HL-60/S4 treated with phorbol 12-myristate 13-acetate at 8.2 ng/mL for 4 days and 3 days (cell line): ENCODE measurements around the gene RBM20.
"Not testable (repeated sequence)": the region's sequence is repeated elsewhere in the genome, so short reads cannot be mapped to it uniquely, and the experiment has no call there.

Experiments used
- in situ Hi-C: fragments of 300-500 bp; cut with MboI; formaldehyde crosslinking; loops from 2 replicates; pipeline ENCODE4 v1.15.0; 2022; ENCODE audit warnings: low sequenced_read_pairs

RBM20 gene

GRCh38 chr10:110757586-110757985 is 113.5 kb downstream of the RBM20 start:
- in situ Hi-C loops, result no loop called here

DNA sequence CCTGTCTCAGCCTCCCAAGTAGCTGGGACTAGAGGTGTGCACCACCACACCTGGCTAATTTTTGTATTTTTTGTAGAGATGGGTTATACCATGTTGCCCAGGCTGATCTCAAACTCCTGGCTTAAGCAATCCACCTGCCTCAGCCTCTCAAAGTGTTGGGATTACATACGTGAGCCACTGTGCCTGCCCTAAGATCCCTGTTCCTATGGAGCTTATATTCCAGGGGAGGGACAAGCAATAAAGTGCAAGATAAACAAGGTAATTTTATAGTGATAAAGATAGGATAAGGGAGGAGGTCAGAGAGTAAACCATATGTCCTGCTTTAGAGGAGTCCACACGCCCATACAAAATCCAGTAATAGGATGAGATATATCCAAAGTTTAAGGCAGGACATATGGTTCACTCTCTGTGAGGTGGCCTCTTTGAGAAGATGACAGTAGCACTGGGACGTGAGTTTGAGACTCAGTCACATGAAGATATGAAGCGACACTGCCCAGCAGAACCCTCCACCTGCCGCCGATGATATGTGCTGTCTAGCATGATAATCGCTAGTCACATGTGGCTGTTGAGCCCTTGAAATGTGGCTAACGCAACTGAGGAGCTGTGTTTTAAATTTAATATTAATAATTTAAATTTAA is 114.1 kb downstream of the RBM20 start:
- in situ Hi-C loops, result no loop called here

- in situ Hi-C loops, result no loop called here
Observed at GRCh38 chr10:110758898-110759297, 114.8 kb downstream of the RBM20 start.

GRCh38 chr10:110759523-110759922 is 115.4 kb downstream of the RBM20 start:
- in situ Hi-C loops, result no loop called here

DNA sequence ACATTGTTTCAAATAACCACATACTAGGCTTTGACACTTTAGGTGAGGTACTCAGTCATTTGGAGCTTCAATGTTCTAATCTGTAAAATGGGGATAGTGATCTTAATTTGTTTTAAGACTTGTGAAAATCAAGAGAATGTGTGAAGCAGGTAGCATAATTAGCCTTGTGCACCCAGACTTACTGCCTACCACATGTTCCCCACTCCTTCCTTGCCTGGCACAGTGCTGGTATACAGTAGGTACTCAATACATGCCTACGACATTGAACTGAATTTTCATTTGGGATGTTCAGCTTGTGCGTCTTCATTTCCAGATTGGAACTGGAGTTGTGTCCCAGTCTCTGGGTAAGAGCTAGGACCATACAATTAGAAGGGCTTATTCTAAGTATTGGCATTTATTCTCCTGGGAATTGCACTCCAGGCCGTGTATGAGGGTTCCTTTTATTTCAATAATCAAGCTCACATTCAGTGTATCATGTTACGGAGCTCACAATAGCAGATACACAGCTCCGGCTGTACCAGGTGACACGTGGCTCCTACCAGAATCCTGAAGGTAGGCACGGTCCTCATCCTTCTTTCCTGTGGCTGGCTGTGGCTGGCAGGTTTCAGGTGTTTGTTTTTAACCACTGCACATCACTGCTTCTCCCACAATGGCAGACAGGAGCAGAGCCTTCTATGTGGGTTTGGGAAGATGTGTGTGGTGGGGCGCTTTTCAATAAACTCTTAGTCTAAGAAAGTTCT is 118.1 kb downstream of the RBM20 start:
- in situ Hi-C loops, result no loop called here

DNA sequence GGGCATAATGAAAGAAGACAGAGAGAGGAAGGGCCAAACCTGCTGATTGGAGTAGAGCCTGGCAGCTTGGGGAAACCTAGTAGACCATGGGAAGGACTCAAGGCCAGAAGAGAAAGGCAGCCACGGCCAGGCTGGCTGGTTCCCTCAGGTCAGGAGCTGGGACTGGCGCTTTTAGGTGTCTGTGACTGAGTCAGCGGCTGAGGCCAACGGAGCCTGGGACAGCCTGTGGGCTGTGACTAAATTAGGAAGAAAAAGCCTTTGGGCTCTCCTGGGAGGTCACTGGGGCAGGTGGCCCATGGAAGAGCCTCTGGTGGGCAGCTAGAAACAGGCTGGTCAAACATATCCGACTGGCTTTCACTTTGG is 118.7 kb downstream of the RBM20 start:
- in situ Hi-C loops, result no loop called here

- in situ Hi-C loops, result no loop called here
Observed at GRCh38 chr10:110764378-110764777, 120.2 kb downstream of the RBM20 start.

- in situ Hi-C loops, result no loop called here
Observed at GRCh38 chr10:110764793-110765512, 120.8 kb downstream of the RBM20 start.

DNA sequence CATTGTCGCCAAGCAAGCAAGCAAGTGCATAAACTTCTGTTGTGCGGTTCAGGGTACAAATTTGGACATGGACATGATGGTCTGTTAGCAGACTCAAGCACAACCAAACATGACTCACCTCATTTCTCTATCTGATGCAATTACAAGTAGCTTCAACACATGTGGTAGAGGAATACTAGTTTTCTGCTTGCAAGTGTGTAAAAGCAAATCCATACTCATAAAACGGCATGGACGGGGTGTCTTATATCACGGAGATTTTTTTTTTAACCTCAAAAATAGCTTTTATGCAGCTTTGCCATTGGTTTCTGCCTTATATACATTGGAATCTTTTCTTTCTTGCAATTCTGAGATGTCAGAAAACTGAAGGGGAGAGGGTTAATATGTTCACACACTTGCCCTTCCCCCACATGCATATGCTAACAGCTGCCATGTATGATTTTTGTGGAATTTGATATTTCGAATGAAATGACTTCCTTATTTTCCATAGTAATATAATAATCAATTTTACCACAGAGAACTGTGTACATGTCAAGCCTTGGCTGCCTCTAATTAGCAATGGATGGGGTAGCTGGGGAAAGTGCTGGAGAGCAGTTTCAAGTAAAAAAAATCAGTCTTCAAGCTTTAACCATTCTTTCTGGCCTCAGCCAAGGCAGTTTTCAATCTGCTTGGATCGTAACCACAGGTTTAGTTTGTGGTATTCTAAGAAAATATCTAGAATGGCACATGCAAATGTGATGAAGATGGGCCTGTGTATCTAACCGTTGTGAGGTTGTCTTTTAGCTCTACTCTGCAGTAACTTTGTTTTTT is 121.6 kb downstream of the RBM20 start:
- in situ Hi-C loops, result no loop called here

DNA sequence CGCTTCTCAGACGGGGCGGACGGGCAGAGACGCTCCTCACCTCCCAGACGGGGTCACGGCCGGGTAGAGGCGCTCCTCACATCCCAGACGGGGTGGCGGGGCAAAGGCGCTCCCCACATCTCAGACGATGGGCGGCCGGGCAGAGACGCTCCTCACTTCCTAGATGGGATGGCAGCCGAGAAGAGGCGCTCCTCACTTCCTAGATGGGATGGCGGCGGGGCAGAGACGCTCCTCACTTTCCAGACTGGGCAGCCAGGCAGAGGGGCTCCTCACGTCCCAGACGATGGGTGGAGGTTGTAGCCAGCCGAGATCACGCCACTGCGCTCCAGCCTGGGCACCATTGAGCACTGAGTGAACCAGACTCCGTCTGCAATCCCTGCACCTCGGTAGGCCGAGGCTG is 123.5 kb downstream of the RBM20 start:
- in situ Hi-C loops, result not testable (repeated sequence)

GRCh38 chr10:110770243-110770642 is 126.1 kb downstream of the RBM20 start:
- in situ Hi-C loops, result no loop called here

DNA sequence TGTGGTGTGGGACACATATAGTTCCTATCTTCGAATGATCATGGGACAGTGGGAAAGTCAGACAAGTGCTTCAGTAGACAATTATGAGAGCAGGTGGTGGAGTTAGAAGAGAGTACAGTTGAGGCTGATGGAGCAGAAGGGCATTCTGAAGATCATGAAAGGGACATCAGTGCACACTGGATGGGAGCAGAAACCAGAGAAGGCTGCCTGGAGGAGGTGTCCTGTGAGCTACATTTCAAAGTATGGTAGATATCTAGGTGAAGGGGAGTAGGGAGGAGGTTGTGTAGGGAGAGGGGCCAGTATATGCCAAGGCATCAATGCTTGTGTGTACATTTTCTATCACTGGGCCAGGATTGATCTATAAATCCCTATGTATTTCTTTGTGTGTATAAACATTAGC is 127.3 kb downstream of the RBM20 start:
- in situ Hi-C loops, result no loop called here

GRCh38 chr10:110771991-110772390 is 127.9 kb downstream of the RBM20 start:
- in situ Hi-C loops, result no loop called here

DNA sequence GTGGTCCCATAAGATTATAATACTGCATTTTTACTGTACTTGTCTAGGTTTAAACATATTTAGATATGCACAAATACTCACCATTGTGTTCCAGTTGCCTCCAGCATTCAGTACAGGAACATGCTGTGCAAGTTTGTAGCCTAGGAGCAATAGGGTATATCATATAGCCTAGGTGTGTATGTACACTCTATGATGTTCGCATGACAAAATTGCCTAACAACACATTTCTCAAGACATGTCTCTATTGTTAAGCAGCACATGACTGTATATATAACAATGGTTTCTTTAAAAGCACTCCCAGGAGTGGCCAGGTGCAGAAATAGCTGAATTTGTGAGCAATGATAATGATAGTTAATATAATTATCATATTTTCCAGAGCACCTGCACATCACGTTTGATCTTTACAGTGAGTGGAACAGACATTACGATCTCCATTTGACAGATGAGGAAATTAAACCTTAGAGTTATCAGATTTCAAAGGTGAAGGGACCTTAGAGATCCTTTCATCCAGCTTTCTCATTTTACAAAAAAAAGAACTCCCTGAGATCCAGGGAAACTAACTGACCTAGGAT is 128.4 kb downstream of the RBM20 start:
- in situ Hi-C loops, result no loop called here

GRCh38 chr10:110773693-110774068 is 129.5 kb downstream of the RBM20 start:
- in situ Hi-C loops, result no loop called here

- in situ Hi-C loops, result no loop called here
Observed at GRCh38 chr10:110774069-110775019, 130.2 kb downstream of the RBM20 start.

GRCh38 chr10:110775020-110775375 is 130.9 kb downstream of the RBM20 start:
- in situ Hi-C loops, result no loop called here

- in situ Hi-C loops, result no loop called here
Observed at GRCh38 chr10:110775406-110775805, 131.3 kb downstream of the RBM20 start.

- in situ Hi-C loops, result no loop called here
Observed at GRCh38 chr10:110777017-110777416, 132.9 kb downstream of the RBM20 start.

- in situ Hi-C loops, result no loop called here
Observed at GRCh38 chr10:110777661-110778060, 133.5 kb downstream of the RBM20 start.
